Activated B cell treated with CpG ODN at 0.5 μM for 24 hours (primary cell): Measurements from ENCODE around the gene ICAM3. TPM values are rescaled to one million over a fixed set of nuclear protein-coding genes. Genes with fewer than 3 reads are reported as not detected.
A peak's percentile ranks its signal among the peaks of the same experiment; 100 is the strongest.

Experiments used
- ATAC-seq: fragments of 200-7000 bp; cut with Tn5 transposase; one replicate; pipeline ENCODE4 v1.10.0; 2021; ENCODE audit warnings: low read depth, mild to moderate bottlenecking, moderate library complexity
- CTCF ChIA-PET: fragments of 350-600 bp; sonication (Branson Sonifier 250); formaldehyde crosslinking; loops from one replicate; lab custom pipeline; 2021; ENCODE audit warnings: antibody characterized with exemption; lab: Charles Lee
- POLR2A ChIA-PET: fragments of 350-600 bp; sonication (Branson Sonifier 250); formaldehyde crosslinking; loops from one replicate; lab custom pipeline; 2021; ENCODE audit warnings: antibody characterized with exemption; lab: Charles Lee
- DNase-seq: peaks from one replicate; pipeline ENCODE4 v3.0.0; 2022
- H3K27ac Mint-ChIP-seq: one replicate; pipeline ENCODE4 v1.8.0; 2020; ENCODE audit warnings: mixed read lengths
- H3K27me3 Mint-ChIP-seq: one replicate; pipeline ENCODE4 v1.8.0; 2021; ENCODE audit warnings: mixed read lengths
- H3K36me3 Mint-ChIP-seq: one replicate; pipeline ENCODE4 v1.8.0; 2021; ENCODE audit warnings: low read depth, mixed read lengths
- H3K4me1 Mint-ChIP-seq: one replicate; pipeline ENCODE4 v1.8.0; 2021; ENCODE audit warnings: mixed read lengths
- H3K4me3 Mint-ChIP-seq: one replicate; pipeline ENCODE4 v1.8.0; 2020; ENCODE audit warnings: mild to moderate bottlenecking, mixed read lengths
- H3K9me3 Mint-ChIP-seq: one replicate; pipeline ENCODE4 v1.8.0; 2020; ENCODE audit warnings: mixed read lengths
- CTCF ChIP-seq: fragments of 200-600 bp; IDR thresholded peaks from one replicate; pipeline ENCODE4 v1.8.0; 2022; ENCODE audit warnings: antibody characterized with exemption, mild to moderate bottlenecking
- intact Hi-C: fragments of 100-400 bp; cut with micrococcal nuclease; formaldehyde crosslinking; loops from one replicate; pipeline ENCODE4 v1.15.1; 2024
- total RNA-seq: library from RNA; stranded (reverse); gene quantifications from 2 replicates; pipeline ENCODE4 v1.2.3, GENCODE V29; 2022

Gene ICAM3
- total RNA-seq, 1 donor from 2014 or later = 147 TPM

DNA sequence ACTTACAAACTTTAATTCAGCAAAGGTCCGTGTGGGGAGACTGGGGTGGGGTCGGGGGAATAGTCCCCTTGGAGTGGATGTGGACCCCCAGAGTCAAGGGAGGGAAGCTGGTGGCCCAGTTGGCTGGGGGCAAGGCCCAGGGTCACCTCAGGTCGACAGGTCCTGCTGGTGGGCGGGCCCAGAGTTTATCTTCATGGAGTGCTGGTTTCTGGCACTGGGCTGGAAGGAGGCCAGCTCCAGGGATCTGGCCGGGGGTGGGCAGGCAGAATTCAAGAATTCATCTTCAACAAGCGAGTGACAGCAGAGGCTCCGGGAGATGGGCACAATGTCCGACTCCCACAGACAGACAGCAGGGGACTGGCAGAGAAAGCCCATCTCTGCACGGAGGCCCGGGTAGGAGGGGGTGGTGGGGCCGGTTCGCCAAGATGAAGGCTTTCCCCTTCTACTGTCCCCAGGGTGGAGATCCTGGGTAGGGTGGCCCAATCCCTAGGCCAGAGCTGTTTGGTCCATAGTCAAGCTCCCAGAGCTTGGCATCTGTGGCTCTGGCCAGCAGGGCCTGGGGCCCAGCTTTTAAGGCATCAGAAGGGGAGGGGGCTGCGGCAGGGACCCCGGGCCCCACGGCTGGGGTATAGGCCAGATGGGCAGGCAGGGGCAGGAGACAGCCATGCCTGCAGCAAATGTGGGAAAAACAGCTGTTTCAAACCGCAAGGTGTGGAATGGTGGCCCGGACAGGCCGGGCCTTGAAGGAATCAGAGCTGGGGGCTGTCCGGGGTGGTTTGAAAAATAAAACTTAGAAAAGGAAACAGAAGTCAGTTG is 23.0 kb downstream of the ICAM3 start:
- DNase-seq (no peak), ATAC-seq (no peak)
- Mint-ChIP-seq H3K27me3 (no peaks in the 10 kb centered on the region), H3K9me3 (no peaks in the 10 kb centered on the region), H3K4me3 (peak overlapping the region; percentile 87), H3K4me1 (peaks cover 15% of the 10 kb centered on the region), H3K27ac (peak overlapping the region; percentile 71), H3K36me3 (peaks cover 51% of the 10 kb centered on the region)
- TF ChIP-seq CTCF = no peak
- ChIA-PET POLR2A (interaction anchor here (1.7 kb wide), 2 partner anchors 16 to 45 kb away, joined by 4 to 10 read pairs; partner anchors contain the start of gene RAVER1), CTCF (no interaction called here)
- intact Hi-C loops = loop anchor here (1.0 kb wide), 1 partner anchor 45 kb away; the partner anchor contains the start of gene ICAM1

- ATAC-seq (peak; percentile 92), DNase-seq (peak; percentile 85)
- POLR2A ChIA-PET = interaction anchor here (0.6 to 2.2 kb wide), 4 partner anchors 8 to 102 kb away, joined by 3 to 13 read pairs (median 8); partner anchors contain the start of genes ICAM1 and RAVER1
- H3K27ac Mint-ChIP-seq = peak within 1 kb of the TSS; percentile 71
- peaks cover 15% of the 10 kb centered on the region for H3K4me1 Mint-ChIP-seq
- H3K27me3 Mint-ChIP-seq = no peaks in the 10 kb centered on the region
- no peak for TF ChIP-seq CTCF
- H3K36me3 Mint-ChIP-seq = peaks cover 49% of the 10 kb centered on the region
- intact Hi-C loops = loop anchor here (1.0 kb wide), 1 partner anchor 44 kb away; the partner anchor contains the start of gene ICAM1
- peak within 1 kb of the TSS; percentile 87 for H3K4me3 Mint-ChIP-seq
- CTCF ChIA-PET = interaction anchor here (0.6 kb wide), 1 partner anchor 113 kb away, joined by 4 read pairs; no protein-coding TSS in a partner anchor
- H3K9me3 Mint-ChIP-seq = no peaks in the 10 kb centered on the region
These were observed 23.8 kb downstream of the ICAM3 start, which contains the start of gene FDX2 for GRCh38 chr19:10315335-10316214. Gene FDX2, minus strand, starts transcription at chr19:10316015. Its CDS starts 19 bp downstream, at chr19:10315996.

GRCh38 chr19:10309423-10309822 is 30.0 kb downstream of the ICAM3 start, which contains the start of gene ZGLP1:
Gene ZGLP1, minus strand, starts transcription at chr19:10309815.
- Mint-ChIP-seq H3K4me3 (no peak within 1 kb of the TSS), H3K36me3 (peaks cover 12% of the 10 kb centered on the region), H3K27me3 (no peaks in the 10 kb centered on the region), H3K9me3 (no peaks in the 10 kb centered on the region), H3K4me1 (peaks cover 3% of the 10 kb centered on the region), H3K27ac (no peak within 1 kb of the TSS)
- POLR2A ChIA-PET = interaction anchor here (0.9 kb wide), 1 partner anchor 39 kb away, joined by 3 read pairs; no protein-coding TSS in a partner anchor
- no peak for ATAC-seq
- intact Hi-C loops = no loop called here
- DNase-seq = no peak
- TF ChIP-seq CTCF = no peak
- CTCF ChIA-PET = no interaction called here

GRCh38 chr19:10306327-10306726 is 33.1 kb downstream of the ICAM3 start:
- Mint-ChIP-seq H3K9me3 (no peaks in the 10 kb centered on the region), H3K27me3 (peaks cover 2% of the 10 kb centered on the region), H3K4me3 (no peak overlapping the region), H3K36me3 (peaks cover 7% of the 10 kb centered on the region), H3K27ac (no peak overlapping the region), H3K4me1 (peaks cover 2% of the 10 kb centered on the region)
- intact Hi-C loops = no loop called here
- ATAC-seq = no peak
- CTCF ChIA-PET = no interaction called here
- no peak for TF ChIP-seq CTCF
- DNase-seq = no peak
- POLR2A ChIA-PET = interaction anchor here (0.9 kb wide), 2 partner anchors 15 to 45 kb away, joined by 3 read pairs; no protein-coding TSS in a partner anchor
